H1 (cell line): ENCODE results near the gene IFT80. TPM values are rescaled to one million over a fixed set of nuclear protein-coding genes. Genes with fewer than 3 reads are reported as not detected.

ENCODE experiments used
- CTCF ChIA-PET: fragments of 300-600 bp; sonication (Branson Sonifier 250); formaldehyde crosslinking; loops from one replicate; lab custom pipeline; 2021; ENCODE audit not compliant: partially characterized antibody; lab: Charles Lee
- POLR2A ChIA-PET: fragments of 300-600 bp; sonication (Branson Sonifier 250); formaldehyde crosslinking; loops from one replicate; lab custom pipeline; 2021; ENCODE audit warnings: inconsistent platforms; ENCODE audit not compliant: partially characterized antibody; lab: Charles Lee
- DNase-seq, 2 experiments: peaks; one replicate each; pipeline versions ENCODE4 v3.0.0 to v3.0.0-alpha.2; 2010 to 2022; ENCODE audit warnings: low spot score in 2 of 2, low read depth in 1 of 2, mixed read lengths in 1 of 2
- FAIRE-seq: peaks from 2 replicates; lab custom pipeline; 2011; peaks lifted over from hg19 to GRCh38; lab: Jason Lieb, UNC
- H2AFZ ChIP-seq: 2 replicates; pipeline ENCODE4 v1.8.1; 2012; ENCODE audit warnings: low read length, inconsistent platforms
- H2AK5ac ChIP-seq: 2 replicates; pipeline ENCODE4 v1.6.1; 2013; ENCODE audit warnings: low read depth, low read length
- H2BK120ac ChIP-seq: replicated peaks from 2 replicates; pipeline ENCODE3; 2013; ENCODE audit warnings: low read depth, low read length, inconsistent platforms
- H2BK12ac ChIP-seq: 2 replicates; pipeline ENCODE4 v1.6.1; 2013; ENCODE audit warnings: low read depth, low read length
- H2BK15ac ChIP-seq: 2 replicates; pipeline ENCODE4 v1.6.1; 2013; ENCODE audit warnings: low read length
- H2BK20ac ChIP-seq: 2 replicates; pipeline ENCODE4 v1.6.1; 2013; ENCODE audit warnings: low read length
- H2BK5ac ChIP-seq: 2 replicates; pipeline ENCODE4 v1.6.1; 2013; ENCODE audit warnings: low read depth, low read length
- H3K14ac ChIP-seq: 2 replicates; pipeline ENCODE4 v1.6.1; 2013; ENCODE audit warnings: inconsistent platforms; ENCODE audit not compliant: insufficient read length
- H3K18ac ChIP-seq: 2 replicates; pipeline ENCODE4 v1.6.1; 2013; ENCODE audit warnings: low read length; ENCODE audit errors: extremely low read depth
- H3K23ac ChIP-seq: 2 replicates; pipeline ENCODE4 v1.6.1; 2013; ENCODE audit warnings: inconsistent platforms; ENCODE audit not compliant: insufficient read length
- H3K23me2 ChIP-seq: 2 replicates; pipeline ENCODE4 v1.6.1; 2013; ENCODE audit warnings: low read depth, low read length
- H3K27ac ChIP-seq: 2 replicates; pipeline ENCODE4 v1.6.1; 2011; ENCODE audit warnings: low read depth, low read length, inconsistent platforms
- H3K27me3 ChIP-seq, 4 experiments: replicated peaks in 1 of 4; 1 replicate in 1 of 4; 2 replicates in 3 of 4; pipeline versions ENCODE4 v1.6.1 to v1.8.1; 2011 to 2013; ENCODE audit warnings: low read length in 3 of 4, mild to moderate bottlenecking in 3 of 4, inconsistent platforms in 2 of 4, mixed read lengths in 2 of 4, moderate library complexity in 1 of 4; ENCODE audit not compliant: control insufficient read depth in 3 of 4, insufficient read depth in 3 of 4; ENCODE audit errors: extremely low read depth in 1 of 4
- H3K36me3 ChIP-seq, 4 experiments: 2 replicates each; pipeline versions ENCODE4 v1.6.1 to v1.8.1; 2011 to 2013; ENCODE audit warnings: mild to moderate bottlenecking in 4 of 4, low read length in 3 of 4, moderate library complexity in 2 of 4, control low read depth in 1 of 4, inconsistent platforms in 1 of 4; ENCODE audit not compliant: insufficient read depth in 4 of 4, control insufficient read depth in 2 of 4
- H3K4ac ChIP-seq: replicated peaks from 2 replicates; pipeline ENCODE3; 2013; ENCODE audit warnings: low read length, low read depth, mixed read lengths, inconsistent platforms; ENCODE audit not compliant: insufficient read length
- H3K4me1 ChIP-seq, 4 experiments: replicated peaks in 1 of 4; 1 replicate in 1 of 4; 2 replicates in 3 of 4; pipeline versions ENCODE4 v1.6.1 to v1.8.1; 2011 to 2013; ENCODE audit warnings: low read length in 3 of 4, inconsistent platforms in 2 of 4, mixed read lengths in 1 of 4; ENCODE audit not compliant: insufficient read depth in 4 of 4, control insufficient read depth in 3 of 4
- H3K4me2 ChIP-seq, 2 experiments: 2 replicates each; pipeline versions ENCODE4 v1.6.1 to v1.8.1; 2011 to 2013; ENCODE audit warnings: low read depth in 2 of 2, low read length in 2 of 2, control low read depth in 1 of 2, inconsistent platforms in 1 of 2, mild to moderate bottlenecking in 1 of 2; ENCODE audit not compliant: insufficient read depth in 1 of 2
- H3K4me3 ChIP-seq, 4 experiments: fragments of 200-600, 300-600 bp in 1 of 4; sonication (generic), shearing (Covaris generic), sonication (Bioruptor Twin) in 1 of 4; 2 replicates each; pipeline versions ENCODE4 v1.5.1 to v1.8.1; 2011 to 2016; ENCODE audit warnings: low read length in 4 of 4, low read depth in 3 of 4, control low read depth in 2 of 4, inconsistent platforms in 2 of 4, mild to moderate bottlenecking in 2 of 4, mixed read lengths in 1 of 4, moderate library complexity in 1 of 4; ENCODE audit not compliant: insufficient read depth in 2 of 4; ENCODE audit errors: extremely low read depth in 1 of 4
- H3K56ac ChIP-seq: replicated peaks from 2 replicates; pipeline ENCODE3; 2013; ENCODE audit warnings: low read depth, mild to moderate bottlenecking, mixed read lengths, low read length, inconsistent platforms; ENCODE audit not compliant: insufficient read length
- H3K79me1 ChIP-seq: 2 replicates; pipeline ENCODE4 v1.6.1; 2013; ENCODE audit warnings: low read depth, low read length, control low read depth
- H3K79me2 ChIP-seq, 2 experiments: 2 replicates each; pipeline versions ENCODE4 v1.6.1 to v1.8.1; 2012 to 2013; ENCODE audit warnings: low read length in 2 of 2, mild to moderate bottlenecking in 2 of 2, inconsistent platforms in 1 of 2; ENCODE audit not compliant: insufficient read depth in 2 of 2, control insufficient read depth in 1 of 2
- H3K9ac ChIP-seq, 4 experiments: replicated peaks in 1 of 4; 1 replicate in 1 of 4; 2 replicates in 3 of 4; pipeline versions ENCODE4 v1.6.1 to v1.8.1; 2011 to 2013; ENCODE audit warnings: low read depth in 3 of 4, low read length in 3 of 4, control low read depth in 2 of 4, mild to moderate bottlenecking in 2 of 4, moderate library complexity in 2 of 4, inconsistent platforms in 1 of 4; ENCODE audit errors: extremely low read depth in 1 of 4
- H3K9me3 ChIP-seq, 2 experiments: 2 replicates each; pipeline versions ENCODE4 v1.6.1 to v1.8.1; 2012 to 2013; ENCODE audit warnings: mild to moderate bottlenecking in 2 of 2, moderate library complexity in 2 of 2, control low read depth in 1 of 2, inconsistent platforms in 1 of 2, low read depth in 1 of 2, low read length in 1 of 2, mixed read lengths in 1 of 2; ENCODE audit not compliant: insufficient read depth in 2 of 2
- H4K20me1 ChIP-seq, 2 experiments: replicated peaks in 1 of 2; 2 replicates each; pipeline versions ENCODE3 to v1.8.1; 2011 to 2013; ENCODE audit warnings: inconsistent platforms in 2 of 2, low read length in 2 of 2, mild to moderate bottlenecking in 1 of 2; ENCODE audit not compliant: insufficient read depth in 2 of 2, control insufficient read depth in 1 of 2
- H4K5ac ChIP-seq: 2 replicates; pipeline ENCODE4 v1.6.1; 2013; ENCODE audit warnings: low read length, low read depth, mixed read lengths, inconsistent platforms; ENCODE audit not compliant: insufficient read length
- H4K8ac ChIP-seq: 2 replicates; pipeline ENCODE4 v1.8.0; 2013; ENCODE audit warnings: mild to moderate bottlenecking, moderate library complexity, low read length, inconsistent platforms; ENCODE audit not compliant: insufficient read depth; ENCODE audit errors: extremely low read depth
- H4K91ac ChIP-seq: replicated peaks from 2 replicates; pipeline ENCODE3; 2013; ENCODE audit warnings: low read length, mixed read lengths, inconsistent platforms; ENCODE audit not compliant: insufficient read length
- BCL11A ChIP-seq, 2 experiments: IDR thresholded peaks; one replicate each; pipeline ENCODE4 v1.6.1; 2011; ENCODE audit warnings: low read depth in 2 of 2, low read length in 2 of 2, mild to moderate bottlenecking in 2 of 2
- CBX5 ChIP-seq: fragments of 300-800, 300-1000 bp; sonication (generic); IDR thresholded peaks from 2 replicates; pipeline ENCODE4 v1.7.1; 2016; ENCODE audit warnings: antibody characterized with exemption, low read length, low read depth
- KDM4A ChIP-seq: IDR thresholded peaks from one replicate; pipeline ENCODE4 v1.7.1; 2012; ENCODE audit warnings: low read depth, mild to moderate bottlenecking, moderate library complexity, low read length, inconsistent platforms; ENCODE audit not compliant: severe bottlenecking
- MAFK ChIP-seq: IDR thresholded peaks from 2 replicates; pipeline ENCODE4 v1.6.1; 2012; ENCODE audit warnings: low read depth, mild to moderate bottlenecking, improper control_type of control experiment, low read length
- MAX ChIP-seq: IDR thresholded peaks from 2 replicates; pipeline ENCODE4 v1.6.1; 2012; ENCODE audit warnings: inconsistent platforms
- POU5F1 ChIP-seq: IDR thresholded peaks from 2 replicates; pipeline ENCODE4 v1.6.1; 2011; ENCODE audit warnings: low read depth, mild to moderate bottlenecking, low read length, moderate library complexity
- ZNF274 ChIP-seq: IDR thresholded peaks from 2 replicates; pipeline ENCODE4 v1.7.0; 2012; ENCODE audit warnings: low read length, borderline replicate concordance; ENCODE audit errors: extremely low read depth
- polyA plus RNA-seq, 7 experiments: library from polyadenylated mRNA; depleted of rRNA in 3 of 7; stranded (reverse) in 5 of 7; unstranded in 2 of 7; fragments of >200 nt in 5 of 7; fragments of 200-250 nt in 2 of 7; gene quantifications; 1 replicate in 5 of 7; 2 replicates in 1 of 7; 4 replicates in 1 of 7; pipeline versions ENCODE4 v1.2.1 to v1.2.3, GENCODE V29; 2011 to 2013; ENCODE audit warnings: missing spikeins in 2 of 7, mixed read lengths in 2 of 7
- total RNA-seq: library from RNA; stranded (reverse); fragmentation: NEBNext Ultra II Directional; extraction: Animal tissue kit (Norgen Biotek cat#: 25700); gene quantifications from 2 replicates; pipeline ENCODE4 v1.2.1, GENCODE V29; 2021
- TF ChIP-seq, protein P1 (sequence below), 3 experiments: IDR thresholded peaks; 1 replicate in 2 of 3; 2 replicates in 1 of 3; pipeline versions ENCODE4 v1.5.1 to v1.6.1; 2011; ENCODE audit warnings: low read length in 3 of 3, mild to moderate bottlenecking in 3 of 3, inconsistent platforms in 2 of 3, low read depth in 1 of 3, moderate library complexity in 1 of 3; ENCODE audit not compliant: insufficient read depth in 1 of 3; ENCODE audit errors: control extremely low read depth in 1 of 3

Gene IFT80
- total and polyA plus RNA-seq, 2 of the 8 experiments (the other 6 are each of a cell fraction or from before 2014, with no cell fraction given), result 7.2 to 25.9 TPM

- CTCF ChIA-PET, result interaction anchor here (1.0 to 2.2 kb wide), 4 partner anchors 10 to 162 kb away, joined by 3 to 10 read pairs (median 4); partner anchors contain the start of gene C3orf80
- H3K14ac ChIP-seq, result no peak overlapping the region
- no peak for DNase-seq
- TF ChIP-seq MAFK (no peak), BCL11A (IDR thresholded peaks at IDR 0.05; ENCODE audit: low read depth in 2 of 2, low read length in 2 of 2) (no peak), POU5F1 (no peak), ZNF274 (no peak), CBX5 (no peak), MAX (no peak), KDM4A (no peak)
- TF ChIP-seq, protein P1, sequence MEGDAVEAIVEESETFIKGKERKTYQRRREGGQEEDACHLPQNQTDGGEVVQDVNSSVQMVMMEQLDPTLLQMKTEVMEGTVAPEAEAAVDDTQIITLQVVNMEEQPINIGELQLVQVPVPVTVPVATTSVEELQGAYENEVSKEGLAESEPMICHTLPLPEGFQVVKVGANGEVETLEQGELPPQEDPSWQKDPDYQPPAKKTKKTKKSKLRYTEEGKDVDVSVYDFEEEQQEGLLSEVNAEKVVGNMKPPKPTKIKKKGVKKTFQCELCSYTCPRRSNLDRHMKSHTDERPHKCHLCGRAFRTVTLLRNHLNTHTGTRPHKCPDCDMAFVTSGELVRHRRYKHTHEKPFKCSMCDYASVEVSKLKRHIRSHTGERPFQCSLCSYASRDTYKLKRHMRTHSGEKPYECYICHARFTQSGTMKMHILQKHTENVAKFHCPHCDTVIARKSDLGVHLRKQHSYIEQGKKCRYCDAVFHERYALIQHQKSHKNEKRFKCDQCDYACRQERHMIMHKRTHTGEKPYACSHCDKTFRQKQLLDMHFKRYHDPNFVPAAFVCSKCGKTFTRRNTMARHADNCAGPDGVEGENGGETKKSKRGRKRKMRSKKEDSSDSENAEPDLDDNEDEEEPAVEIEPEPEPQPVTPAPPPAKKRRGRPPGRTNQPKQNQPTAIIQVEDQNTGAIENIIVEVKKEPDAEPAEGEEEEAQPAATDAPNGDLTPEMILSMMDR (IDR thresholded peaks at IDR 0.05; ENCODE audit: control extremely low read depth in 1 of 3, insufficient read depth in 1 of 3, low read depth in 1 of 3, low read length in 3 of 3), result no peak
- TF ChIP-seq, all 59 proteins: peak for 0
- H2BK120ac ChIP-seq, result no peak overlapping the region
- H3K9ac ChIP-seq, result no peak overlapping the region
- H3K4ac ChIP-seq, result no peak overlapping the region
- H4K5ac ChIP-seq, result no peak overlapping the region
- H3K4me3 ChIP-seq, result no peak overlapping the region
- no peaks in the 10 kb centered on the region for H3K79me1 ChIP-seq
- no peak overlapping the region for H3K18ac ChIP-seq
- no peak overlapping the region for H2BK15ac ChIP-seq
- H3K9me3 ChIP-seq, result no peaks in the 10 kb centered on the region
- no peaks in the 10 kb centered on the region for H3K23me2 ChIP-seq
- no peak overlapping the region for H2BK12ac ChIP-seq
- H4K8ac ChIP-seq, result no peak overlapping the region
- POLR2A ChIA-PET, result no interaction called here
- H2BK20ac ChIP-seq, result no peak overlapping the region
- no peaks in the 10 kb centered on the region for H3K36me3 ChIP-seq
- no peak overlapping the region for H2AK5ac ChIP-seq
- H2AFZ ChIP-seq, result no peak overlapping the region
- H3K4me2 ChIP-seq, result no peak overlapping the region
- no peaks in the 10 kb centered on the region for H3K27me3 ChIP-seq
- no peak overlapping the region for H4K91ac ChIP-seq
- no peaks in the 10 kb centered on the region for H3K79me2 ChIP-seq
- H3K23ac ChIP-seq, result no peak overlapping the region
- no peaks in the 10 kb centered on the region for H4K20me1 ChIP-seq
- no peak overlapping the region for H3K56ac ChIP-seq
- H3K4me1 ChIP-seq, result no peaks in the 10 kb centered on the region
- no peak overlapping the region for H2BK5ac ChIP-seq
- H3K27ac ChIP-seq, result no peak overlapping the region
- FAIRE-seq, result no peak
These were observed 145.7 kb downstream of the IFT80 start for GRCh38 chr3:160253298-160253697.
